ENCODE results near the gene CLRN3. TPM values are rescaled to one million over a fixed set of nuclear protein-coding genes. Genes with fewer than 3 reads are reported as not detected.

Gene CLRN3
- total and polyA plus RNA-seq, 5 experiments from 2014 or later, result not detected

DNA sequence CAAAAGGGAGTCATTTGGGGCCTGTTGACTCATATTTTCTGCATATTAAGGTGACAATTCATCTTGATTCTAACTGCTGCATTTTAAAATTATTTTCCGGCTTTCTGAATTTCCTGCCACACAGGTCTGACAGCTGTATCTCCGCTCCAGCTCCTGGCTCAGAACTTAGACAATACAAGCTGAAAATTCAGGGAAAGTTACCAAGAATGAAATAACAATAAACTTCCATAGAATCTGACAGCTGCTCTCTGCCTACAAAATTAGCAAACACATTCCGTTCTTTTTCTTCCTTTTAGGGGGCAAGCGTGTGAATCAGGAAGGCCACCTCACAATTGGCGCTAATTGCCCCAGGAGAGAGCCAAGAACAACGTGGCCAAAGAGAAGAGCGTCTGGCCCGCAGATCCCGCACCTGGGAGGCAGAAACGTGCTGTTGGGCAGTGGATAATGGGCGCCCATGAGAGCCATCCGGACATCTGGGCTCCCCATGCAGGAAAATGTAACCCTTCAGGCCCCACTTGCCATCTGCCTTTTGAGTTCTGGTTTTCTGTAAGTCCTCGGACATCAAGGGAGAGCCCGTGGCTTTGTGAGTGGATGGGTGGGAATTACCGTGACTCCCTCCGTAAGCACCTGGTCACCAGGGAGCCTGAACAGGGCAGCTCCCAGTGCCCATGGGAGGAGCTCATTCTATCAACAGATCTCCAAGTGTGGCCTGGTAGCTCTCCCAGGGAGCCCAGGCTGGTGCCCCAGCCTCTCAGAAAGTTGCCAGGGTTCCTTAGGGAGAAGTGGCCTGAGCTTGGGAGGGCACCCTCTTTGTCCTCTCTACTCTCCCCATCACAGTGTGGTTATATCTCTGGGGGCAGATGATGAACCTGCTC is 5.0 kb downstream of the CLRN3 start:
- no peak overlapping the region for H3K4me3 Mint-ChIP-seq
- peaks cover 0 to 3% (median 0%) of the 10 kb centered on the region in 4 donors for H3K4me1 Mint-ChIP-seq
- DNase-seq (no peak), ATAC-seq (no peak)
- no peaks in the 10 kb centered on the region for H3K9me3 Mint-ChIP-seq
- no peak overlapping the region for H3K27ac Mint-ChIP-seq
- peaks cover 0 to 8% (median 4%) of the 10 kb centered on the region in 5 donors for H3K27me3 Mint-ChIP-seq
- POLR2A ChIA-PET, result no interaction called here
- no peaks in the 10 kb centered on the region for H3K36me3 Mint-ChIP-seq

DNA sequence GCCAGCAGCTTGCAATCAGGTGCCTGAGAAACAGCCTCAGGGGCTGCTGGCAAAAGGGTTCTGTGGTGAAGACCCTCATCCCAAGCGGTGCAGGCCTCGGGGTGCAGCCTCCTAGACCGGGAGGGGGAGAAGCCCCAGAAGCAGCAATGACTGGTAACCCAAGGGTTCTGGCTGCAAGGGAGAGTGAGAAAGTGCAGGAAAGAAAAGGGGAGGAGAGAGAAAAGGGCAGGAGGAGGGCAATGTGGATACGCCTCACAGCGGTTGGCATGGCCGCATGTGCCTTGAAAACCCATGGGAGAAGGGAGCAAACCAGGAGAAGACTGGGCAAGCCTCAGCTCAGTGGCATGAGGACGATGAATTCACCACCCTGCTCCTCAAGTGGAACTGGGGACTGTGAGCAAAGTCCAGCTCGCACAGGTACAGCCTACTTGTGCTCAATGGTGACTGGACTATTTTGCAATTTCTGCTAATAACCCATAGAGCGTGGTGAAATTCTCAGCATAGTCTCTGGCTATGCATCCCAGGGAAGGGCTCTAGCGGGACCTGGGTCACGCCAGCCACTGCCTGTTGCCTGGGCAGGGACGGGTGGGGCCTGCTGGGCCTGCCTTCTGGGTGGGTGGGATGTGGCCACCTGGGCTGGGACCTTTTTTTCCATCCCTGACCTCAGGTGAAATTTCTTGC is 6.2 kb downstream of the CLRN3 start:
- Mint-ChIP-seq H3K4me3 (no peak overlapping the region), H3K36me3 (no peaks in the 10 kb centered on the region), H3K27ac (peak overlapping the region in 1 of 10 donors; percentile 1), H3K9me3 (no peaks in the 10 kb centered on the region), H3K27me3 (peaks cover 0 to 8% (median 3%) of the 10 kb centered on the region in 5 donors), H3K4me1 (peaks cover 0 to 11% (median 0%) of the 10 kb centered on the region in 4 donors)
- POLR2A ChIA-PET, result no interaction called here
- ATAC-seq, result no peak
- DNase-seq, result no peak

DNA sequence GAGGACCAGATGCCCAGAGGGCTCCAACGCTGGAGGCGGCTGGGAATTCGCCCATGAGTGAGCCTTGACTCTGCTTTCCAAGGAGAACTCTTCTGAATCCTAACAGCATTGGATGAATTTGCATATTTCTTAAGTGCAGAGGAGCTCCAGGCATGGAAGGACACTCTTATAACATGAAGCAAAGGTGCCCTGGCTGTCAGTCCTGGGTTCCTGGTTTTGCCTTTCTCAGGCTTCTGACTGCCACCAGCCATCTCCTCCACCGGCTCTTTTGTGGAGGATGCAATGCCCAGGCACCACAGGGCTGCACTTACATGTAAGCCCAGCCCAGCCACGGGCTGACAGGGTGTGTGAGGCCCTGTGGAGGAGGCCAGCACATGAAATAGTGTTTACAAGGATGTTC is 8.2 kb downstream of the CLRN3 start:
- no peak overlapping the region for H3K27ac Mint-ChIP-seq
- no peaks in the 10 kb centered on the region for H3K9me3 Mint-ChIP-seq
- H3K27me3 Mint-ChIP-seq, result peaks cover 0 to 8% (median 1%) of the 10 kb centered on the region in 5 donors
- POLR2A ChIA-PET, result no interaction called here
- no peak overlapping the region for H3K4me3 Mint-ChIP-seq
- DNase-seq (no peak), ATAC-seq (no peak)
- peaks cover 0 to 19% (median 8%) of the 10 kb centered on the region in 4 donors for H3K4me1 Mint-ChIP-seq
- H3K36me3 Mint-ChIP-seq, result no peaks in the 10 kb centered on the region

DNA sequence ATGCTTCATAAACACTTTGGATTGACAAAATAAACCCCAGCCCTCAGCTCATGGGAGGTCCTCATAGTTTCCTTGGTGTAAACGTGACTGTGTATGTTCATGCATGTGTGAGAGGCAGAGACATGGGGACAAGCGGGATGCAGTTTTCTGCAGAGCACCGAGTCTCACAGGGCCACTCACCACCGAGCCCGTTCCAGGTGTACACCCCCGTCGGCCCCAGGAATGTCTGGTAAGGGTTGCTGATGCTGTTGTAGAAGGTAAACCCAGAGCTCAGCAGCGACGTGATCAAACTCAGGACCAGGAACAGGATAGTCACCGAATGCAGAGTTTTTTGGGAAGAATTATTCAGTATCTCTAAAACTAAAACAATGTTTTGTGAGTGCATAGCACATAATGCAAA is 9.2 kb downstream of the CLRN3 start:
- H3K4me1 Mint-ChIP-seq, result peaks cover 2 to 19% (median 8%) of the 10 kb centered on the region in 4 donors
- no peaks in the 10 kb centered on the region for H3K9me3 Mint-ChIP-seq
- H3K36me3 Mint-ChIP-seq, result no peaks in the 10 kb centered on the region
- no peak overlapping the region for H3K27ac Mint-ChIP-seq
- POLR2A ChIA-PET, result no interaction called here
- DNase-seq, result no peak
- H3K27me3 Mint-ChIP-seq, result peaks cover 0 to 8% (median 0%) of the 10 kb centered on the region in 5 donors
- no peak overlapping the region for H3K4me3 Mint-ChIP-seq
- ATAC-seq, result no peak

DNA sequence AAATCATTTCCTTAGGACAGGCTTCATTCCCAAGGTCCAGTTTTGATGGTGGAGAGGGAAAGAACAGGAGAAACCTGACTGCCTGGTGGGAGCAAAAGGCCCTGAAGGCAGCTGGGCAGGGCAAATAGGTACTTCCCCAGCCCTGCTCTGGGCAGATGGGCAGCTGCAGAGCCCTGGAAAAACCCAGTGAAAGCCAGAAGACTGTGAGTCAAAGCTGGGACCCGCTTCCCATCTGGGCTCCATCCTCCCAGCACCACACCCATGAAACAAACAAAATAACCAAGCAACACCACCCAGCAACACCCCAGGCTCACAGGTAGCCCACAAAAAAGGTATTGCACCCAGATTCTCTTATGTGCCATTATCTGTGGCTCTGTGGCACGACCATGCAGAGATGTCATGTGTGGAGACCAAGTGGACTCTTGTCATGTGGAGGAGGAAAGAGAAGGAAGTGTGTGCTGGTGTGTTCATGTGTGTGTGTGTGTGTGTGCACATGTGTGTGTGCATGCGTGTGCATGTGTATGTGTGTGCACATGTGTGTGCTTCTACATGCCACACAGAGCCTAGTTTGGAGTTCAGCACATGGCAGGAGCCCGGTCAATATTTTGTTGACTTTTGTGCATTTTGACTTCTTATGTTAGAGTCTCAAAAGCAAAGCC is 9.8 kb downstream of the CLRN3 start:
- Mint-ChIP-seq H3K4me3 (no peak overlapping the region), H3K9me3 (no peaks in the 10 kb centered on the region), H3K27ac (no peak overlapping the region), H3K27me3 (peaks cover 0 to 8% (median 0%) of the 10 kb centered on the region in 5 donors), H3K36me3 (no peaks in the 10 kb centered on the region), H3K4me1 (peaks cover 2 to 19% (median 8%) of the 10 kb centered on the region in 4 donors)
- POLR2A ChIA-PET, result no interaction called here
- ATAC-seq (no peak), DNase-seq (no peak)

DNA sequence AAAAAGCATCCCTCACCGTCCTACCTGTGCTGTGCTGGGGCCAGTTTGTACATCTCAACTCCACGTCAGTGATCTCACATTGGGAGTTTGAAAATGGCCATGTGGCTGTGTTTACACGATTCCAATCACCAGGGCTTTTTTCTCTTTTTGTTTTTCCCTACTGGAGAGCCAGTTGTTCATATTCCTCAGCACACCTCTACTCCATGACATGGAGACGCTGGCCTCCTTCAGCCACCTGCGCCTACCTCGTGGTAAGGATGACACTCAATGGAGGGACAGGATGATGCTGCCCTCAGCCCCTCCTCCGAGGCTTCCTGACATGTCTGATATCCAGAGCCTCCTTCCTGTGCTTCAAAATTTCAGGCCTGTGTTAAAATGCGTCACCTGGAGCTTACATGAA is 10.3 kb downstream of the CLRN3 start:
- Mint-ChIP-seq H3K9me3 (no peaks in the 10 kb centered on the region), H3K4me3 (no peak overlapping the region), H3K27me3 (peaks cover 0 to 8% (median 0%) of the 10 kb centered on the region in 5 donors), H3K4me1 (peaks cover 2 to 19% (median 8%) of the 10 kb centered on the region in 4 donors), H3K27ac (no peak overlapping the region), H3K36me3 (no peaks in the 10 kb centered on the region)
- POLR2A ChIA-PET, result no interaction called here
- DNase-seq (no peak), ATAC-seq (no peak)

DNA sequence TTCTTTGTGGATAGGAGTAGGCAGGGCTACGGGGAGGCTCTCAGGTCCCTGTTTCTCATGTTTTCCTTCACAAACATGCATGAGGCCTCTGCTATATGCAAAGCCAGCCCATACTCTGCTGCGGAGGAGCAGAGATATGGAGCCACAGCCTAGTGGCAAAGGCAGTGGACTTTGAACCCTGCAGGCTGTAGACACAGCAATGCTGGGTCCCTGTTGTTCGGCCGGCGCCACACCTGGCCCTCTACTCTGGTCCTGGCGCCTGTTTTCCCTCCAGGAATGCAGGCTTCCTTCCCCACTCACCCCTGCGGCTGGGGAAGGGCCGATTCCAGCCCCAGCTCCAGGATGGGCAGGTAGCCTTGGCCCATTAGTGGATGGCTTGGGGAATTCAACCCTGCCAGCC is 11.5 kb downstream of the CLRN3 start:
- DNase-seq (no peak), ATAC-seq (no peak)
- H3K27ac Mint-ChIP-seq, result no peak overlapping the region
- POLR2A ChIA-PET, result no interaction called here
- H3K9me3 Mint-ChIP-seq, result no peaks in the 10 kb centered on the region
- H3K36me3 Mint-ChIP-seq, result no peaks in the 10 kb centered on the region
- peaks cover 2 to 19% (median 8%) of the 10 kb centered on the region in 4 donors for H3K4me1 Mint-ChIP-seq
- H3K4me3 Mint-ChIP-seq, result no peak overlapping the region
- H3K27me3 Mint-ChIP-seq, result peaks cover 0 to 4% (median 0%) of the 10 kb centered on the region in 5 donors

DNA sequence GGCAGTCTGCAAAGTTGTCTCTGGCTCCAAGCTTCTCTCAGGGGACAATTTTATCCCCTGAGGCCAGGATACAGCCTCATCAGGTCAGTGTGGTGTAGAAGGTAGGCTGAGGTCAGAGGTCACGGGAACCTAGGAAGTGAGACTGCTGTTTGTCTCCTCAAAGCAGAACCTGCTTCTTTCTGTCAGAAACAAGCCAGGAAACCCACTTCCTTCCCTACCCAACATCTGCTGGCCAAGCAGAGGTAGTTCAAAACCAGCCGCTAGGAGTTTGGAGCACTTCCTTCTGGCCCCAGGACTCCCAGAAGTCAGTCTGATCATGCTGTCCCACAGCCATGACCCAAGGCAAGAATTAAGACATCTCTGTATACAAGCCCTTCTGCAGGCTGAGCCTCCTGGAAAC is 12.2 kb downstream of the CLRN3 start:
- ATAC-seq (no peak), DNase-seq (no peak)
- no peaks in the 10 kb centered on the region for H3K36me3 Mint-ChIP-seq
- POLR2A ChIA-PET, result no interaction called here
- H3K9me3 Mint-ChIP-seq, result no peaks in the 10 kb centered on the region
- H3K27me3 Mint-ChIP-seq, result peaks cover 0 to 1% (median 0%) of the 10 kb centered on the region in 5 donors
- peaks cover 2 to 19% (median 8%) of the 10 kb centered on the region in 4 donors for H3K4me1 Mint-ChIP-seq
- peak overlapping the region in 3 of 10 donors; percentile 46 to 76 (median 51) for H3K27ac Mint-ChIP-seq
- no peak overlapping the region for H3K4me3 Mint-ChIP-seq

DNA sequence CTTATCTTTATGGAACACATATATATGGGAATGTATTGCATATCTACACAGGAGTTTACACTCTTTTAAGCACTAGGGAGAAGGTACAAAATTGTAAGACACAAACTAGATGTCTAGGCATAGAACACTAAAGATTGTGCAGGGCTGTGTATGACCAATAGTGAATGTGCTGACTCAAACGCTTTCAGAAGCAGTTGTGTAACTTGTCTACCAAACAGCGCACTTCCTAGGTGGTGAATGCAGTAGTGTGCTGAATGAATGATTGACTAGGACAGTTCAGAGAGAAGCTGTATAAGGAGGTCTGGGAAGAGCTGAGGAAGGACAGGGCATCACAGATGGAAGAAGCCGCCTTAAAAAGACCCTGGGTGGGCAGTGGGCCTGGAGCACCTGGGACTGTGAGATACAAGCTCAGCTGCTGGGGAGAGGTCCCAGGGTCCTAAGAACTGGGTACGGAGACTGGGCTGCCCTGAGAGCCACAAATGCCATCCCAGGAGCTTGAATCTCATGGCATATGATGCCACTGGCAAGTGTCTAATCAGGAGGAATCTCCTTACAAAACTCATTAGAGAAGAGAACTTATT is 14.2 kb downstream of the CLRN3 start:
- POLR2A ChIA-PET, result no interaction called here
- H3K9me3 Mint-ChIP-seq, result no peaks in the 10 kb centered on the region
- peak overlapping the region in 2 of 10 donors; percentile 3 to 10 for H3K27ac Mint-ChIP-seq
- DNase-seq, result no peak
- no peak overlapping the region for H3K4me3 Mint-ChIP-seq
- peaks cover 0 to 2% (median 0%) of the 10 kb centered on the region in 5 donors for H3K27me3 Mint-ChIP-seq
- peaks cover 2 to 19% (median 8%) of the 10 kb centered on the region in 4 donors for H3K4me1 Mint-ChIP-seq
- ATAC-seq, result no peak
- H3K36me3 Mint-ChIP-seq, result no peaks in the 10 kb centered on the region

DNA sequence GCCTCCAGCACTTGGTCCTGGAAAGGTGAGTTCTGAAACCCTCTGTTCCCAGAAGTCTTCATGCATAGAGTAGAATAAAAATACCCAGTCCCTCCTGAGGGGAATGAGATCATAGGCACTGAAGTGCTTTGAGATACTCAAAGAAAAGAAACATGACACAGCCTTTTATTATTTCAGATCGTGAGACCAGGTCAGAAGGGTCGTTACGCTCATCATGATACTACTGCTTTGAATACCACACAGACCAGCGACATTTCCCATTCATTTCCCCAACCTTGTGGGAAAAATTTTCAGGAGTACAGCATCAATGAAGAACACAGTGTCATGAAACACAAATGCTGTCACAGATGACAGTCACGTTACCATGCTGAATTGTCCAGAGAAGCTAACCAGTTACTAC is 15.0 kb downstream of the CLRN3 start:
- no peak for ATAC-seq
- Mint-ChIP-seq H3K4me1 (peaks cover 2 to 19% (median 8%) of the 10 kb centered on the region in 4 donors), H3K36me3 (no peaks in the 10 kb centered on the region), H3K4me3 (no peak overlapping the region), H3K27me3 (peaks cover under 1 to 5% (median 2%) of the 10 kb centered on the region in 5 donors), H3K9me3 (no peaks in the 10 kb centered on the region), H3K27ac (no peak overlapping the region)
- POLR2A ChIA-PET, result no interaction called here
- no peak for DNase-seq

DNA sequence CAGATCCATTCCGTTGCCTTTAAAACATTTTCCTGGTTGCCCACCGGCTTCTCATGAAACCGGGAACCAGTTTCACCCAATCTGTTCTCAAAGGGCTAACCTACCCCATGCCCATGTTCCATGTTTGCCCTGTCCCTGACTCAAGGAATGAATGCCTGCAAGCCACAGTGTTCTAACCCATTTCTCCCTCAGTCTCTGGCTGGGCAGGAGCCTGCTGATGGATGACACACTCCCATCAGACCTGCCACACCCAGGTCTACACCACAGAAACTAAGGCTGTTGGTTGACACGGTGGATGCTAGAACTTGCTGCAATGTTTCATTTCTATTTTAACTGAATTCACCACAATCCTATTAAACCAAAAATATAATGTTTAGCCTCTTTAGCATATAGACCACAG is 15.6 kb downstream of the CLRN3 start:
- no peak overlapping the region for H3K27ac Mint-ChIP-seq
- no peak for ATAC-seq
- no peak overlapping the region for H3K4me3 Mint-ChIP-seq
- H3K36me3 Mint-ChIP-seq, result no peaks in the 10 kb centered on the region
- peaks cover 2 to 14% (median 8%) of the 10 kb centered on the region in 4 donors for H3K4me1 Mint-ChIP-seq
- POLR2A ChIA-PET, result no interaction called here
- DNase-seq, result no peak
- no peaks in the 10 kb centered on the region for H3K9me3 Mint-ChIP-seq
- peaks cover 2 to 10% (median 5%) of the 10 kb centered on the region in 5 donors for H3K27me3 Mint-ChIP-seq

DNA sequence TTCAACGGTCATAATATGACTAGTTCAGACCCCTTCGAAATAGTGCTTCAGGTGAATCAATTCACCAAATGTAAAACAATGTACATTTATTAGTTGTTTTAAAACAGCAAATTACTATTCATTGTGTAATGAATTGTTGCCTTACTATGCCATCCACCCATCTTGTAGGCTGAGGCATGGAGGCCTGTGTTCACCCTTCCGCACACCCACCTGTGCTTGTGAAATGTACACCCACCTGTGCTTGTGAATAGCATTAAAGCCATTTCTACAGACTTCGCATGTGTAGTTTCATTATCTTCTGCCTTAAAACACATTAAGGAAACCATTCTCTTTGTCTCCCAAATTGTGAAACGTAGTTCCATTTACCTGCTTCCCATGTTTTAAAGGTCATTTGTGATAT is 16.8 kb downstream of the CLRN3 start:
- Mint-ChIP-seq H3K4me1 (peaks cover 2 to 14% (median 6%) of the 10 kb centered on the region in 4 donors), H3K36me3 (no peaks in the 10 kb centered on the region), H3K9me3 (peaks cover 0 to 4% (median 0%) of the 10 kb centered on the region in 9 donors), H3K27ac (no peak overlapping the region), H3K27me3 (peaks cover 10 to 22% (median 15%) of the 10 kb centered on the region in 5 donors), H3K4me3 (no peak overlapping the region)
- POLR2A ChIA-PET, result no interaction called here
- no peak for DNase-seq
- no peak for ATAC-seq

Measured in naive thymus-derived CD8-positive, alpha-beta T cell (primary cell).